K562 (cell line): Measurements from ENCODE around the gene MON2.

Experiments
- EZH2 ChIP-seq: IDR thresholded peaks from 2 replicates; pipeline ENCODE4 v1.6.1; 2012; ENCODE audit warnings: low read depth, mild to moderate bottlenecking, inconsistent platforms, low read length, borderline replicate concordance
- GABPB1 ChIP-seq: sonication (generic); formaldehyde crosslinking; IDR thresholded peaks from 2 replicates; pipeline ENCODE4 v1.8.0; 2022; ENCODE audit warnings: mild to moderate bottlenecking, missing genetic modification reagents
- PRMT5 ChIP-seq: sonication (generic); formaldehyde crosslinking; IDR thresholded peaks from 2 replicates; pipeline ENCODE4 v1.5.0; 2020; ENCODE audit warnings: missing genetic modification reagents
- SIN3A ChIP-seq, 2 experiments: fragments of 150-350 bp in 1 of 2; IDR thresholded peaks; 2 replicates each; pipeline ENCODE4 v1.6.1; 2011 to 2016; ENCODE audit warnings: borderline replicate concordance in 2 of 2, low read depth in 2 of 2, low read length in 2 of 2, mild to moderate bottlenecking in 2 of 2, moderate library complexity in 2 of 2; ENCODE audit not compliant: control insufficient read depth in 1 of 2
- TF ChIP-seq, protein P1 (sequence below): IDR thresholded peaks from 2 replicates; pipeline ENCODE4 v1.6.1; 2014; ENCODE audit warnings: antibody characterized with exemption

DNA sequence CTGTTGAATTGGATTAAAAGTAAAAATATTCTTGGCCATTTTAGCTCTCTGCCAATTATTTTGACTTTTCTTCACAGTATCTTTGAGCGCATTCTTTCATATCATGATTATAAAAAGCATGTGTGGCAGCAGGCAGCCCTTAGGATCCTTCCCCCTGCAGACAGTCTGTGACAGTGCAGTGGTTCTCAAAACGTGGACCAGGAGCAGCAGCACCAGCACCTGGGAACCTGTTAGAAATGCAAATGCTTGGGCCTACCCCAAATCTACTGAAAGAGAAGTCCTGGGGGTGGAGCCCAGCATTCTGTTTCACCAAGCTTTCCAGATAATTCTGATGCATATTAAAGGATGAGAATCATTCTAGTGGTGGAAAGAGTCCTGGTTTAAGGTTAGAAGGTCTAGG is 155.6 kb downstream of the MON2 start:
- TF ChIP-seq SIN3A (IDR thresholded peaks at IDR 0.05; ENCODE audit: borderline replicate concordance in 2 of 2, control insufficient read depth in 1 of 2, low read depth in 2 of 2, low read length in 2 of 2) (no peak), EZH2 (no peak), GABPB1 (CRISPR knock-in tag) (no peak), PRMT5 (CRISPR knock-in tag) (no peak)
- TF ChIP-seq, protein P1, sequence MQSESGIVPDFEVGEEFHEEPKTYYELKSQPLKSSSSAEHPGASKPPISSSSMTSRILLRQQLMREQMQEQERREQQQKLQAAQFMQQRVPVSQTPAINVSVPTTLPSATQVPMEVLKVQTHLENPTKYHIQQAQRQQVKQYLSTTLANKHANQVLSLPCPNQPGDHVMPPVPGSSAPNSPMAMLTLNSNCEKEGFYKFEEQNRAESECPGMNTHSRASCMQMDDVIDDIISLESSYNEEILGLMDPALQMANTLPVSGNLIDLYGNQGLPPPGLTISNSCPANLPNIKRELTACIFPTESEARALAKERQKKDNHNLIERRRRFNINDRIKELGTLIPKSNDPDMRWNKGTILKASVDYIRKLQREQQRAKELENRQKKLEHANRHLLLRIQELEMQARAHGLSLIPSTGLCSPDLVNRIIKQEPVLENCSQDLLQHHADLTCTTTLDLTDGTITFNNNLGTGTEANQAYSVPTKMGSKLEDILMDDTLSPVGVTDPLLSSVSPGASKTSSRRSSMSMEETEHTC, result no peak
